ENCODE measurements around the gene HAVCR1. TPM values are rescaled to one million over a fixed set of nuclear protein-coding genes. Genes with fewer than 3 reads are reported as not detected.

The HAVCR1 gene
- total RNA-seq = 1 to 10 TPM; 1.1 to 1.4 TPM
- 0.83 to 0.93 reads per million in 2 donors for total RNA-seq

DNA sequence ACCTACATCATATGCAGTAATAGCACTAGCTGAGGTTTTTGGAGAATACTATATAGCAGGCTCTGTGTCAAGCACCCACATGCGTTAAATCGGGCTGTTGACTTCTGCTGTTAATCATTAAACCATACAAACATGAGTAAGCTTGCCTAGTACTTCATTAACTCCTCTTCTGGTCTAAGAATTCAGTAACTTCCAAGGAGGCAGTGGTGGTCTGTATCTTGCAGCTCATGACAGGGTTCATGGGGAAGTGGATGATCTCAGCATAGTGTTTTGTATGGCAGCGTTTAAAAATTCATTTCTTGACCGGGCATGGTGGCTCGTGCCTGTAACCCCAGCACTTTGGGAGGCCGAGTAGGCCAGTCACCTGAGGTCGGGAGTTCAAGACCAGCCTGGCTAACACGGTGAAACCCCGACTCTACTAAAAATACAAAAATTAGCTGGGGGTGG is at the start of gene HAVCR1:
HAVCR1 (minus strand) TSS at position 24 of the 447 bp plus-strand sequence. CDS start 1,173 bp downstream, outside the sequence.
- no peak for DNase-seq
- Mint-ChIP-seq H3K4me3 (no peak within 1 kb of the TSS), H3K27me3 (no peaks in the 10 kb centered on the region), H3K27ac (no peak within 1 kb of the TSS), H3K36me3 (ENCODE audit: low read depth) (peaks cover 2% of the 10 kb centered on the region), H3K4me1 (no peaks in the 10 kb centered on the region)
- ATAC-seq = no peak
- H3K9me3 ChIP-seq (ENCODE audit: control insufficient read depth, low read length, poor library complexity, severe bottlenecking) = no peaks in the 10 kb centered on the region

DNA sequence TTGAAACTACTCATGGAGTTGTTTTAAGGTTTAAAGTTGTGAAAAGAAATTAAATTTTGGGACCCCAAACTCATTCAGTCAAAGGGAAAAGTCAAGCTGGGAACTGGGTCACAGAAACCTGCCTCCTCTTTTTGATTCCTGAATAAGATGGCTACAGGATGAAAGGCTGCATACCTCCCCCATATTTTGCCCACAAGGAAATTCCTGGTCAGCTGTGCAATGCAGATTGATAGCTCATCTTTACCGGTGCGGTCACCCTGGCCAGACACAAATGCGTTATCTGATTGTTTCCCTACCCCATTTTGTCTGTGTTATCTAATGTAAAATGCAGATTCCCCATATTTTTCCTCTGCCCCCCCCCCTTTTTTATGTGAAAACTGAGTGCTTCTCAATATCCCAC is 48.6 kb upstream of the HAVCR1 start:
- H3K27me3 Mint-ChIP-seq = no peaks in the 10 kb centered on the region
- DNase-seq (no peak), ATAC-seq (no peak)
- H3K36me3 Mint-ChIP-seq (ENCODE audit: low read depth) = peaks cover 2% of the 10 kb centered on the region
- no peak overlapping the region for H3K27ac Mint-ChIP-seq
- no peak overlapping the region for H3K4me3 Mint-ChIP-seq
- H3K4me1 Mint-ChIP-seq = peaks cover 24% of the 10 kb centered on the region
- H3K9me3 ChIP-seq (ENCODE audit: control insufficient read depth, low read length, poor library complexity, severe bottlenecking) = no peaks in the 10 kb centered on the region

DNA sequence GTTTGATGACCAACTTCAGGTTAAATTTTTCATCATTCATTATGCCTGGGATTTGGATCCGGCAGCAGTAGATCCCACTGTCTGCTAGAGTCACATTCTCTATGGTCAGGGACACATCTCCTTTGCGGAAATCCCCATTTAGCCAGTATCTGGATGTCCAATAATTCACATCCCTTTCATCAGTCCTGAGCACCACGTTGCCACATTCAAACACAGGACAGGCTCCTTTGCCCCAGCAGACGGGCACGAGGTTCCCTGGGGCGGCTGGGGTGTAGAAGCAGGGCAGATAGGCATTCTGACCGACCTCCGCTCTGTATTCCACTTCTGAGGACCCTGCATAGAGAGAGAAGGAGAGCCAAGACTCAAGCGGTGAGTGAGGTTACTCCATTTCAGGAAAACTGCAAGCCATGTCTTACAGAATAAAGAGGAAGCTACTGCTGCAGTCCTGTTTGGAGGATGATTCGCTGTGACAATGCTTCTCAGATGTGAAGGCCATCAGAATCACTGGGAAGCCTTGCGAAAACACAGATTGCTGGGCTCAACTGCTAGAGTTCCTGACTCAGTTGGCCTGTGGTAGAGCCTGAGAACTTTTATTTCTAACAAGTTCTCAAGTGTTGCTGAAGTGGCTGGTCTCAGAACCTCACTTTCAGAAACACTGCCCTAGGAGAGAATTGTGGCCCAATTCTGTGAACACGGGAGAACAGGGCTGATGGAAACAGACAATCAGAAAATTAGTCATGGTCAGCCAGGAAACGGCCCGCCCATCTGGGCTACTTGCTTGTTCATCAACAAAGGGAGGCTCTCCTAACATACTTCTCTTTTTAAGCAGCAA is 47.9 kb upstream of the HAVCR1 start:
- peak overlapping the region; percentile 56 for H3K27ac Mint-ChIP-seq
- H3K27me3 Mint-ChIP-seq = no peaks in the 10 kb centered on the region
- H3K4me3 Mint-ChIP-seq = no peak overlapping the region
- H3K4me1 Mint-ChIP-seq = peaks cover 24% of the 10 kb centered on the region
- peaks cover 2% of the 10 kb centered on the region for H3K36me3 Mint-ChIP-seq (ENCODE audit: low read depth)
- ATAC-seq = no peak
- DNase-seq = no peak
- H3K9me3 ChIP-seq (ENCODE audit: control insufficient read depth, low read length, poor library complexity, severe bottlenecking) = no peaks in the 10 kb centered on the region

DNA sequence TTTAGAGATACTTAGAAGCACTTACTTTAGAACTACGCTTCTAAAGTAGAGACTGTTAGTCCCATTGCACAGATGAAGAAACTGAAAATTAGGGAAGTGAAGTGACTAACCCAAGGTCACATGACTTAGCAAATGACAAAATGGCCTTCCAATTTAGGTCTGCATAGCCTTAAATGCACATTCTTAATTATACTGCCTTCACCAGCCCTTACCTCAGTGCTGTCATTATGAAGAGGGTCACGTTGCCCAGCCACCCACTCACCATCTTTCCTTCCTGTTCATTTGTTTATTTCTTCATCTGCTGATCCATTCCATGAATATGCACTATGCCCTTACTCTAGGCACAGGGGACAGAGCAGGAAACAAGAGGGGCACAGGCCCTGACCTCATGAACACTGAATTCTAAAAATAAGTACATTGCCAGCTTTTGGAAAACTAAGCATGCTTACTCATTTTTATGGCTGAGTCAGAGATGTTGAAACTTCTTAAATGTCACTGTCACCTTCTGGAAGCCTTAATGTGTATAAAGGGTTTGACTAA is 41.3 kb upstream of the HAVCR1 start:
- no peak for DNase-seq
- peak; percentile 21 for ATAC-seq
- no peak overlapping the region for H3K4me3 Mint-ChIP-seq

DNA sequence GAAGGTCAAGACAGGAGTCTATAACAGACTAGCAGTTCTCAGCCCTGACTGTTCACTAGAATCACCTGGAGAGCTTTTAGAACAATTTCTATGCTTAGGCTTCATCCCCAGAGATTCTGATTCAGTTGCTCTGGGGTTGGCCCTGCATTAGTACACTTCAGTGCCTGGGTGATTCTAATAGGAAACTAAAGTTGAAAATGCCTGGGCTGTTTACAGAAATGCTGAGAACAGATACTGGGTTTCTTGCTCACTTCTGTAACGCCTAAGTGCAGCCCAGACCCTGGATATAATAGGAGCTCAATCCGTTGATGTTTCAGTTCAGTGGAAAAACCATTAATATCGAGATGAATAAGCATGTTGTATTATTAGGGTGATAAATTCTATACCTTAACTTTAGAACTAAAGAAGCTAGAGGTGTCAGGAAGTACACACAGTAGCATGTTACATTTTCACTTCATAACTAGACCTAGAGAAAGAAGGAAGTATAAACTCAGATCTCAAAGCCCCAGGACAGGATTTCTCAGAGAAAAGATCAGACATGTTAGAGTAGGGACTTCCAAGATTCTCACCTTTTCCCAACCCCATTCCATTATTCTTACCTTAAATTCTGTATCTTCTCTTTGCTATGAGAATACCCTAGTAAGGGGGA is 29.6 kb upstream of the HAVCR1 start:
- Mint-ChIP-seq H3K27me3 (no peaks in the 10 kb centered on the region), H3K36me3 (ENCODE audit: low read depth) (peaks cover 4% of the 10 kb centered on the region), H3K27ac (peak overlapping the region; percentile 27), H3K4me1 (no peaks in the 10 kb centered on the region), H3K4me3 (no peak overlapping the region)
- H3K9me3 ChIP-seq (ENCODE audit: control insufficient read depth, low read length, poor library complexity, severe bottlenecking) = no peaks in the 10 kb centered on the region
- DNase-seq = no peak
- ATAC-seq = no peak

More for the DNA sequence above, 41.3 kb upstream of the HAVCR1 start:
- peaks cover 5% of the 10 kb centered on the region for H3K4me1 Mint-ChIP-seq
- H3K27me3 Mint-ChIP-seq = no peaks in the 10 kb centered on the region
- H3K27ac Mint-ChIP-seq = no peak overlapping the region
- no peaks in the 10 kb centered on the region for H3K9me3 ChIP-seq (ENCODE audit: control insufficient read depth, low read length, poor library complexity, severe bottlenecking)
- H3K36me3 Mint-ChIP-seq (ENCODE audit: low read depth) = peaks cover 2% of the 10 kb centered on the region

DNA sequence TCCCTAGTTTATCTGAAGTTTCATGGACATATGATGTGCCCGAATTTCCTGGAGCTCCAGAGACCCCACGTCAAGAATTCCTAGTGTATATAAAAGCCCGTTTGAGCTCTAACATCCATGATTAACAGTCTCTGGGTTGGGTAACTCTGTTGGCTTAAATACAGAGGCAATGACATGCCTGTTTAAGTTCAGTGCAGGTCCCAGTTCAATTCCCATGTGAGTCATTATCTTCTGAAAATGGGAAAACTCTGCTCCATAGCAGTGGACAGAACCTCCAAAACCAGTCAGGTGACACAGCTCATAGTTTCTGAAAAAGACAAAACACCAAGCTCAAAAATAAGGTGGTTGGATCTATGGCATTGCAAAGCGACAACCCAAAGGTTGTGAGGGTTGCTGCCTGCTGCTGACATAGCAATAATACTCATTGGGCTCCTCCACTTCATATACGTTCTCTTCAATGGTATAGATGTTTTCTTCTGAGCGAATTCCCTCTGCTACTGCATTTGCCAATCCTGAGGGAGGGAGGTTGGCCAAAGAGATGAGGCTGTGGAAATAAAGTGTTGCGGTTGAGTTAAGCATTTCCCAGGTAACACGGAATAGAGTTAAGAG is 27.9 kb upstream of the HAVCR1 start:
- ATAC-seq = no peak
- Mint-ChIP-seq H3K27ac (no peak overlapping the region), H3K4me1 (no peaks in the 10 kb centered on the region), H3K36me3 (ENCODE audit: low read depth) (peaks cover 7% of the 10 kb centered on the region), H3K27me3 (no peaks in the 10 kb centered on the region), H3K4me3 (no peak overlapping the region)
- no peaks in the 10 kb centered on the region for H3K9me3 ChIP-seq (ENCODE audit: control insufficient read depth, low read length, poor library complexity, severe bottlenecking)
- DNase-seq = no peak

DNA sequence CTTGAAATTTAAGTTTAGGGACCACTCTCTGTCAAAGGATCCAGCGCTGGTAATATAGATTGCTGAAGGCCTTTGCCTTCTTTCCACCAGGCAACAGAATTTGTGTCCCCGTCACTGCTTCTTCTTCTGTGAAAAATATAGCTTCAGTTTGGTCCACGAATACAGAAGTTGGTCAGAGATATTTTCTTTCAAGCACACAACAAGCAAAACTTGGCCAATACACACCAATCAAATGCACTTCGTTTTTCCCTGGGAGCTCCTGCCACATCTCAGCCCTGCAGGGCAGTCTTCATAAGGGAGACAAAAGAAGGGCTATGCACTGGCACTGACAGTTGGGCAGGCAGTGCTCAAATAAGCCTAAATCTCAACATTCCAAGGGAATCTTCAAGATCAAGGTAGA is 27.0 kb upstream of the HAVCR1 start:
- Mint-ChIP-seq H3K27me3 (no peaks in the 10 kb centered on the region), H3K36me3 (ENCODE audit: low read depth) (peaks cover 3% of the 10 kb centered on the region), H3K4me1 (no peaks in the 10 kb centered on the region), H3K4me3 (no peak overlapping the region), H3K27ac (no peak overlapping the region)
- DNase-seq (no peak), ATAC-seq (no peak)
- H3K9me3 ChIP-seq (ENCODE audit: control insufficient read depth, low read length, poor library complexity, severe bottlenecking) = no peaks in the 10 kb centered on the region

DNA sequence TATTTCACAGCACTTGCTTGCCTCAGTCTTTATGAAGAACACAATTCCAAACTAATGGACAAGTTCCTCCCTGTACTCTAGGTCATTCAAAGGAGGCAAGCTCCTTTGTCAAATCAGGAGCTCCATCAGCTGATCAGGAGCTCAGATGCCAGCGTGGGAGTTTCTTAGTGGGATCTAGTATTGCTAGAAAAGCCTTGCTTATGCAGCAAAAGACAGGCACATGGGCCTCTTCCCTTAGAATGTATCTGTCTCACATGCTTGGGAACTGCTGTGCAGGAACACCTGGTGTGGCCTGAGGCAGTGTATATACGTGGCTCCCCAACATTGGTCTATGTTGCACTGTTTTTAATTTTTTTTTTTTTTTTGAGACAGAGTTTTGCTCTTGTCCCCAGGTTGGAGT is 21.4 kb upstream of the HAVCR1 start:
- no peaks in the 10 kb centered on the region for H3K9me3 ChIP-seq (ENCODE audit: control insufficient read depth, low read length, poor library complexity, severe bottlenecking)
- Mint-ChIP-seq H3K27me3 (no peaks in the 10 kb centered on the region), H3K4me3 (no peak overlapping the region), H3K27ac (no peak overlapping the region), H3K4me1 (no peaks in the 10 kb centered on the region), H3K36me3 (ENCODE audit: low read depth) (peaks cover 5% of the 10 kb centered on the region)
- ATAC-seq (no peak), DNase-seq (no peak)

DNA sequence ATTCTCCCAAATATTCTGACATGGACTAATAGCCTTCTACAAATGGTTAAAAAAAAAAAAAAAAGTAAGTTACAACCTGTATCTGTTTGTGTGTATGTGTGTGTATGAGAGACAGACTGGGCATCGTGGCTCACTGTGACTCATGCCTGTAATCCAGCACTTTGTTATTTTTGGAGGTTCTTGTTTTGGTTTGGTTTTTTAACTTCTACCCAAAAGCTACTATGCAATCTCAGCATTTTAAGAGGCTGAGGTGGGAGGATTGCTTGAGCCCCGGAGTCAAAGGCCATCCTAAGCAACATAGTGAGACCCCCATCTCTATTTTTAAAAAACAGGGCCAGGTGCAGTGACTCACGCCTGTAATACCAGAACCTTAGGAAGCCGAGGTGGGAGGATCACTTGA is 17.6 kb upstream of the HAVCR1 start:
- no peaks in the 10 kb centered on the region for H3K27me3 Mint-ChIP-seq
- H3K36me3 Mint-ChIP-seq (ENCODE audit: low read depth) = peaks cover 2% of the 10 kb centered on the region
- H3K9me3 ChIP-seq (ENCODE audit: control insufficient read depth, low read length, poor library complexity, severe bottlenecking) = no peaks in the 10 kb centered on the region
- H3K4me3 Mint-ChIP-seq = no peak overlapping the region
- H3K27ac Mint-ChIP-seq = no peak overlapping the region
- H3K4me1 Mint-ChIP-seq = no peaks in the 10 kb centered on the region
- DNase-seq = no peak
- no peak for ATAC-seq

DNA sequence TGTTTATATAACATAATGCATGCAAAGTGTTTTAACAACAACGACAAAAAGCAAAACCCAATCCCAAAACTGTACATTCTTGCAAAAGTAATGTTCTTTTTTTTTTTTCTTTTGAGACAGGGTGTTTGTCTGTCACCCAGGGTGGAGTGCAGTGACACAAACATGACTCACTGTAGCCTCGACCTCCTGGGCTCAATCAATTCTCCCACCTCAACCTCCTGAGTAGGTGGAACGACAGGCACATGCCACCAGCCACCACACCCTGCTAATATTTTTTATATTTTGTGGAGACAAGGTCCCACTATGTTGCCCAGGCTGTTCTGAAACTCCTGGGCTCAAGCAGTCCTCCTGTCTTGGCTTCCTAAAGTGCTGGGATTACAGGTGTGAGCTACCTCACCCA is 13.6 kb upstream of the HAVCR1 start:
- no peak overlapping the region for H3K27ac Mint-ChIP-seq
- ATAC-seq (no peak), DNase-seq (no peak)

DNA sequence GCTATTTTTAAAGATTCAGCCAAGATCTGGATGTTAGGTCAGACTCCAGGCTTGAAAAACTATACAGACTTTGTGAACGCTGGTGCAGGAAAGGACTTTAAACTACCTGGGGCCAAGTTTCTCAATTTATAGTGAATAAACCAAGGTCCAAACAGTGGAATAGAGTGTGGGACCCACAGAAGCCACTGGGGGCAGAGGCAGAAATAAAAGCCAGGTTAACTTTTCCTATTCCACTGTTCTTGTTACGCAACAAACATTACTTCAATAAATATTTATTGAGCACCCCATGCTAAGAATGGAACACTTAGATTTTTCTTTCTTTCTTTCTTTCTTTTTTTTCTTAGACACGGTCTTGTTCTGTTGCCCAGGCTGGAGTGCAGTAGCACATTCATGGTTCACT is 11.0 kb upstream of the HAVCR1 start:
- Mint-ChIP-seq H3K27me3 (no peaks in the 10 kb centered on the region), H3K27ac (no peak overlapping the region), H3K4me1 (peaks cover 2% of the 10 kb centered on the region), H3K4me3 (no peak overlapping the region), H3K36me3 (ENCODE audit: low read depth) (no peaks in the 10 kb centered on the region)
- ATAC-seq (no peak), DNase-seq (no peak)
- H3K9me3 ChIP-seq (ENCODE audit: control insufficient read depth, low read length, poor library complexity, severe bottlenecking) = no peaks in the 10 kb centered on the region

More for the DNA sequence above, 13.6 kb upstream of the HAVCR1 start:
- Mint-ChIP-seq H3K4me1 (no peaks in the 10 kb centered on the region), H3K36me3 (ENCODE audit: low read depth) (peaks cover 2% of the 10 kb centered on the region), H3K4me3 (no peak overlapping the region), H3K27me3 (no peaks in the 10 kb centered on the region)
- no peaks in the 10 kb centered on the region for H3K9me3 ChIP-seq (ENCODE audit: control insufficient read depth, low read length, poor library complexity, severe bottlenecking)

DNA sequence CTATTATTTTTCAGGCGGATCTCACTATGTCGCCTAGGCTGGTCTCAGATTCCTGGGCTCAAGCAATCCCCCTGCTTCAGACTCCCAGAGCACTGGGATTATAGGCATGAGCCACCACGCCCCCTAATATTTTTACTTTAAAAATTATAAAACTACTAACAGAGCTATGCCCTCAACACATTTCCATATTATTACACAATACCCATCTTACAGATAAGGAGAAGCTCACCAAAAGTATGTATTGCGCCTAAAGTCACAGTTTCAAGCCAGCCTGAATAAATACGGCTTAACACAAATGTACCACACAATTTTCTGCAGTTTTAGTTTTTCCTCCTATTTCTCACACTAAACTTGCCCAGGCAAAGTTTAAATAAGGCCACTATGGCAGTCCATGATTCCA is 9.9 kb upstream of the HAVCR1 start:
- no peaks in the 10 kb centered on the region for H3K9me3 ChIP-seq (ENCODE audit: control insufficient read depth, low read length, poor library complexity, severe bottlenecking)
- no peaks in the 10 kb centered on the region for H3K27me3 Mint-ChIP-seq
- H3K27ac Mint-ChIP-seq = no peak overlapping the region
- no peak overlapping the region for H3K4me3 Mint-ChIP-seq
- H3K4me1 Mint-ChIP-seq = peaks cover 2% of the 10 kb centered on the region
- no peak for DNase-seq
- H3K36me3 Mint-ChIP-seq (ENCODE audit: low read depth) = no peaks in the 10 kb centered on the region
- ATAC-seq = no peak

DNA sequence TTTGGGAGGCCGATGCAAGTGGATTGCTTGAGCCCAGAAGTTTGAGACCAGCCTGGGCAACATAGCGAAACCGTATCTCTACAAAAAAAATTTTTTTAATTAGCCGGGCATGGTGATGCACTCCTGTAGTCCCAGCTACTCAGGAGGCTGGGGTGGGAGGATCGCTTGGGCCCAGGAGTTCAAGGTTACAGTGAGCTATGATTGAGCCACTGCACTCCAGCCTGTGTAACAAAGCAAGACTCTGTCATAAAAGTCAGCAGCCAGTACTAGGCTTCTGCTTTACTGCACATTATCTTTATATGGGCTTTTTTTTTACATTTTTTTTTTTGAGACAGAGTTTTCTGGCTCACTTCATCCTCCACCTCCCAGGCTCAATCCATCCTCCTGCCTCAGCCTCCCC is 9.4 kb upstream of the HAVCR1 start:
- ATAC-seq (no peak), DNase-seq (no peak)
- H3K9me3 ChIP-seq (ENCODE audit: control insufficient read depth, low read length, poor library complexity, severe bottlenecking) = no peaks in the 10 kb centered on the region
- no peaks in the 10 kb centered on the region for H3K27me3 Mint-ChIP-seq
- H3K36me3 Mint-ChIP-seq (ENCODE audit: low read depth) = no peaks in the 10 kb centered on the region
- H3K4me1 Mint-ChIP-seq = peaks cover 2% of the 10 kb centered on the region
- H3K27ac Mint-ChIP-seq = no peak overlapping the region
- H3K4me3 Mint-ChIP-seq = no peak overlapping the region

All from T-helper 17 cell (primary cell).